GM12875 (cell line): ENCODE measurements around the gene TTYH1.

Source experiments
- H3K4me3 ChIP-seq: one replicate; pipeline ENCODE4 v1.5.1; 2011; ENCODE audit warnings: low read depth, low read length, control low read depth
- CTCF ChIP-seq: IDR thresholded peaks from 2 replicates; pipeline ENCODE4 v1.5.1; 2011; ENCODE audit warnings: low read depth, mild to moderate bottlenecking, control low read depth, inconsistent platforms, low read length, moderate library complexity, borderline replicate concordance; ENCODE audit not compliant: insufficient read depth

Gene TTYH1

GRCh38 chr19:54389553-54389952, 25.7 kb upstream of the TTYH1 start:
- TF ChIP-seq CTCF = no peak
- H3K4me3 ChIP-seq = no peak overlapping the region

GRCh38 chr19:54390942-54391577, 24.2 kb upstream of the TTYH1 start:
- H3K4me3 ChIP-seq = no peak overlapping the region
- TF ChIP-seq CTCF = peak; percentile 52; the same call in 1 of the 2 replicates

- no peak overlapping the region for H3K4me3 ChIP-seq
These were observed 23.6 kb upstream of the TTYH1 start for GRCh38 chr19:54391589-54392061.

GRCh38 chr19:54392105-54392504, 23.2 kb upstream of the TTYH1 start:
- H3K4me3 ChIP-seq = no peak overlapping the region

More at GRCh38 chr19:54391589-54392061, 23.6 kb upstream of the TTYH1 start:
- TF ChIP-seq CTCF = no peak

GRCh38 chr19:54393381-54393780, 21.9 kb upstream of the TTYH1 start:
- no peak overlapping the region for H3K4me3 ChIP-seq
- no peak for TF ChIP-seq CTCF

More at GRCh38 chr19:54392105-54392504, 23.2 kb upstream of the TTYH1 start:
- TF ChIP-seq CTCF = no peak

GRCh38 chr19:54395685-54396084, 19.6 kb upstream of the TTYH1 start:
- no peak for TF ChIP-seq CTCF
- no peak overlapping the region for H3K4me3 ChIP-seq

GRCh38 chr19:54399189-54399588, 16.1 kb upstream of the TTYH1 start:
- TF ChIP-seq CTCF = no peak
- H3K4me3 ChIP-seq = no peak overlapping the region
